ENCODE data around the gene MRPL17. TPM values are rescaled to one million over a fixed set of nuclear protein-coding genes. Genes with fewer than 3 reads are reported as not detected.

Gene MRPL17
- total RNA-seq, 1 experiment from 2014 or later, result 75.0 TPM

- no TSS peak for BruUV-seq (replicated peaks)
- Histone ChIP-seq H2AFZ (ENCODE audit: low read depth, low read length, poor library complexity, severe bottlenecking) (no peak overlapping the region), H3K9ac (ENCODE audit: low read length) (no peak overlapping the region), H3K4me1 (ENCODE audit: control insufficient read depth in 1 of 2, insufficient read depth in 2 of 2, low read length in 2 of 2) (peaks cover 0 to 4% of the 10 kb centered on the region in 2 experiments; a peak in 2 of 4 replicates), H3K27me3 (ENCODE audit: insufficient read depth, low read length) (no peaks in the 10 kb centered on the region; the same call in 1 of the 2 replicates), H3K79me2 (ENCODE audit: insufficient read depth, low read length) (no peaks in the 10 kb centered on the region), H3K4me3 (replicated peaks in 1 of 2; ENCODE audit: low read depth in 1 of 2, low read length in 2 of 2) (no peak overlapping the region), H3K27ac (ENCODE audit: low read depth, low read length) (no peak overlapping the region), H3K9me3 (ENCODE audit: control insufficient read depth in 1 of 2, insufficient read depth in 1 of 2, low read depth in 1 of 2, low read length in 2 of 2) (no peaks in the 10 kb centered on the region), H3K4me2 (ENCODE audit: low read length) (no peak overlapping the region), H4K20me1 (ENCODE audit: insufficient read depth) (no peaks in the 10 kb centered on the region), H3K9me2 (ENCODE audit: insufficient read depth) (no peaks in the 10 kb centered on the region), H3K36me3 (ENCODE audit: control insufficient read depth in 1 of 2, insufficient read depth in 2 of 2, low read length in 2 of 2) (no peaks in the 10 kb centered on the region)
- no peak for TF ChIP-seq POLR2A (IDR thresholded peaks at IDR 0.05; ENCODE audit: borderline replicate concordance, extremely low read depth, insufficient read depth, insufficient read length)
- ChIA-PET CTCF (no interaction called here), RAD21 (ENCODE audit: low non-redundant PET in 1 of 2, low total read pairs in 2 of 2, uncharacterized antibody in 2 of 2, unreplicated experiment in 2 of 2) (no interaction called here), POLR2A (no interaction called here)
- no peak for DNase-seq (ENCODE audit: low read depth, low spot score)
- ATAC-seq, result no peak
- intact Hi-C loops (cut with micrococcal nuclease), result no loop called here
Measured at GRCh38 chr11:6640985-6641701, 42.0 kb downstream of the MRPL17 start.

- no TSS peak for BruUV-seq (replicated peaks)
- RAD21 ChIA-PET (ENCODE audit: low non-redundant PET in 1 of 2, low total read pairs in 2 of 2, uncharacterized antibody in 2 of 2, unreplicated experiment in 2 of 2), result no interaction called here
- no peak for TF ChIP-seq ZBTB33 (IDR thresholded peaks at IDR 0.05; ENCODE audit: extremely low read depth, insufficient replicate concordance, low read length)
Measured at GRCh38 chr11:6640036-6640984, 42.8 kb downstream of the MRPL17 start.

More at GRCh38 chr11:6640036-6640984, 42.8 kb downstream of the MRPL17 start:
- H3K27me3 ChIP-seq (ENCODE audit: insufficient read depth, low read length), result no peaks in the 10 kb centered on the region; the same call in 1 of the 2 replicates
- H3K27ac ChIP-seq (ENCODE audit: low read depth, low read length), result no peak overlapping the region
- H3K79me2 ChIP-seq (ENCODE audit: insufficient read depth, low read length), result no peaks in the 10 kb centered on the region
- no peaks in the 10 kb centered on the region for H3K9me2 ChIP-seq (ENCODE audit: insufficient read depth)
- H2AFZ ChIP-seq (ENCODE audit: low read depth, low read length, poor library complexity, severe bottlenecking), result no peak overlapping the region
- no peak overlapping the region for H3K4me3 ChIP-seq (replicated peaks in 1 of 2; ENCODE audit: low read depth in 1 of 2, low read length in 2 of 2)
- no peak overlapping the region for H3K9ac ChIP-seq (ENCODE audit: low read length)
- DNase-seq (ENCODE audit: low read depth, low spot score) (no peak), ATAC-seq (no peak)
- H4K20me1 ChIP-seq (ENCODE audit: insufficient read depth), result no peaks in the 10 kb centered on the region
- no peaks in the 10 kb centered on the region for H3K36me3 ChIP-seq (ENCODE audit: control insufficient read depth in 1 of 2, insufficient read depth in 2 of 2, low read length in 2 of 2)
- H3K4me2 ChIP-seq (ENCODE audit: low read length), result no peak overlapping the region
- H3K4me1 ChIP-seq (ENCODE audit: control insufficient read depth in 1 of 2, insufficient read depth in 2 of 2, low read length in 2 of 2), result peaks cover 5 to 10% of the 10 kb centered on the region in 2 experiments; a peak in 3 of 4 replicates
- POLR2A ChIA-PET, result no interaction called here
- CTCF ChIA-PET, result interaction anchor here (1.1 kb wide), 1 partner anchor 27 kb away, joined by 4 read pairs; no protein-coding TSS in a partner anchor
- intact Hi-C loops (cut with micrococcal nuclease), result no loop called here
- no peaks in the 10 kb centered on the region for H3K9me3 ChIP-seq (ENCODE audit: control insufficient read depth in 1 of 2, insufficient read depth in 1 of 2, low read depth in 1 of 2, low read length in 2 of 2)
